T-helper 1 cell (primary cell): ENCODE measurements around the gene C3orf85.
"Not testable (repeated sequence)": the region's sequence is repeated elsewhere in the genome, so short reads cannot be mapped to it uniquely, and the experiment has no call there.

ENCODE experiments used
- DNase-seq, 5 donors: peaks; one replicate each; pipeline ENCODE4 v3.0.0-alpha.2; 2012 to 2020
- total RNA-seq, 4 donors: gene quantifications; one replicate each; lab custom pipeline; 2026; lab: John Stamatoyannopoulos, UW

C3orf85 gene, protein sequence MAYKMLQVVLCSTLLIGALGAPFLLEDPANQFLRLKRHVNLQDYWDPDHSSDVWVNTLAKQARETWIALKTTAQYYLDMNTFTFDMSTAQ
- 0 reads per million in 4 donors for total RNA-seq

GRCh38 chr3:109136523-109136922 is at the start of gene C3orf85:
C3orf85 (plus strand) TSS chr3:109136719; CDS start chr3:109136848, 129 bp downstream.
- DNase-seq, result no peak

DNA sequence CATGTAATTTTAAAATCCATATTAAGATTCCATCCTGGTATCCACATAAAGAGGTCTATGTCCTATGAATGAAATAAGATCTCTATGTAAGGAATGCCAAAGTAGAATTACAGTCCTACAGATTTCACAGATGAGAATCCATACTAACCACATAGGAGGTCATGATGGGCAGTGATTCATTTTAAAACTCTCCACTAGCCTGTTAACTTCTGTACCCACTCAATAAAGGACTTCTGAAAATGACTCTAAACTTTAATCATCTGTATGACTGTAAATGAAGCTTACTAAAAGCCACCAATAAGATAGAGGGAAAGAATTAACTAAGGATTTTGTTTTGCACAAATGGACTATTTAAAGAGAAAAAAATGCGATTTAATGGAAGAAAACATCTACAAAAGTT is 47.3 kb upstream of the C3orf85 start:
- no peak for DNase-seq

GRCh38 chr3:109091846-109092245 is 44.7 kb upstream of the C3orf85 start:
- no peak for DNase-seq

DNA sequence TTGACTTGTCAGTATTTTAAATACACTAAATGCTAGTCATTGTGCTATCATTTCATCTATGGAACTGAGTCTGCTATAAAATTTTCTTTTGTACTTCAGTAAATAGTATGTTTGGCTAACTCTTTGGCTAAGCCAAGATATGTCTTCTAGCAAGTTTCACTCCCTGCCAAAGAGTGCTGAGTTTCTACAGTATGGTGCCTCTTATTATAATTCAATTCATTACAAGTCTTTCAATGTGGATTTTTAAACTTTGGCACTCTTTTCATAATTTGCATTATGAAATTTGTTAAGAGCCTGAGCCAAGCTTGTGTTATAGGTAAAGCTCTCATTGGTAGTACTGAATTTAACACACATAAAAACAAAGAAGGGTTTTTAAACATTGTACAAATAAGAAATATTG is 43.0 kb upstream of the C3orf85 start:
- no peak for DNase-seq

- DNase-seq, result no peak
Measured at GRCh38 chr3:109095166-109095565, 41.4 kb upstream of the C3orf85 start.

DNA sequence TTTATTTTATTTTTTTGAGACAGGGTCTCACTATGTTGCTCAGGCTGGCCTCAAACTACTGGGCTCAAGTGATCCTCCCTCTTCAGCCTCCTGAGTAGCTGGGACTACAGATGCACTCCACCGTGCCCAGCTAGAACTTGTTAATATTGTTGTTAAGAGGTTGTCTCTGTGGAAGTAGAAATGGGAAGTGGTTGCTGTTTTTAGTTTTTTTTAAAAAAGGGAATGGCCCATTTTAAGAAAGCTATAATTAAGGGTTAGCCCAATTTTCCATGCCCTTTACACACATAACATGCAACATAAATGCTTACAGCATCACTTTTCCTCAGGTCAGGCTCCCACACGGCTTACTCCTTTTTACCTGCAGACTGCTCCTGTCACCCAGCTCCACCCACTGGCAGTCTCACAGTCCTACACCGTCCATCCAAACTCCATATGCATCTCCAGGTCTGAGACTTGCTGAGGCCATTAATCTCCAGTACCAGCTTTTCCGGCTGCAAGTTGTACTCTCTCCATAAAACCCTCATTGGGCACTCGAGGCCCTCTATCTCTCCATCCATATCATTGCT is 38.4 kb upstream of the C3orf85 start:
- DNase-seq, result no peak

- no peak for DNase-seq
Measured at GRCh38 chr3:109109574-109109973, 26.9 kb upstream of the C3orf85 start.

GRCh38 chr3:109112946-109113760 is 23.4 kb upstream of the C3orf85 start:
- DNase-seq, result no peak

- no peak for DNase-seq
Measured at GRCh38 chr3:109114746-109115145, 21.8 kb upstream of the C3orf85 start.

DNA sequence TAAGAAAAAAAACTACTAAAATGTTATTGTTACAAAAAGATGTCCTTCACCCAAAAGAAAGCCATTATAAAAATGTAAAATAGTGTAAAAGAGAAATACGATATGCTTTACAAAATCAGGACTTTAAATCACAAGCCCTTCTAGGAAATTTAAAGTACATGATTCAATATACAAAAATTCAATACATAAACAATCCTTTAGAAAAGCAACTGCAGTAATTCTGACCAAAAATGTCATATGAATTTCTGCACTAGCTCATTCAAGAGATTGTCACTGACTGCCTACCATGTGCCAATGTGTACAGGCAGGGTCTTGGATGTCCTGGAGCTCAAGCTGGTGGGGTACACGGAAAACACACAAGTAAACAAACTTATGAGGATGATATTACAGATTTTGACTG is 21.1 kb upstream of the C3orf85 start:
- no peak for DNase-seq

- DNase-seq, result no peak
Measured at GRCh38 chr3:109116031-109116430, 20.5 kb upstream of the C3orf85 start.

- no peak for DNase-seq
Measured at GRCh38 chr3:109117939-109118338, 18.6 kb upstream of the C3orf85 start, which contains the start of gene MORC1. MORC1 (minus strand) TSS chr3:109118134; CDS start chr3:109118059, 75 bp downstream.

DNA sequence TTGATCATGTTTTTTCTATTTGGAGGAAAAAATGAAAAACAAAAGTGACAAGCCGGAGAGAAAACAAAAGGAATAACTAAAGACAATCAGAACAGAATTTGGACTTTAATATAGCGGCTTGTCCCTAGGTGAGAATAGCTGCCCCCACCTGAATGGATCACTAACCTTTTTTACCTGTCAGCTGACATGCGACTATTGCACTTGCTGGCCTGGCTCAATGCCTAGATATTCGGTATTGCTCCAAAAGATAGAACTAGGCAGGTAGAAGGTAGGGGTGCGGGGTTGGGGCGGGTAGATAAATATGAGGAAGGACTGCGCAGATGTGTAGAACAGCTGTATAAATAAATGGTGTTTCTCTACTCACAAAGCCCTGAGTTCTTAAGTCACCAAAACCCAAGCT is 17.9 kb upstream of the C3orf85 start:
- no peak for DNase-seq

- DNase-seq, result no peak
Measured at GRCh38 chr3:109122690-109123089, 13.8 kb upstream of the C3orf85 start.

- DNase-seq, result no peak
Measured at GRCh38 chr3:109125902-109126301, 10.6 kb upstream of the C3orf85 start.

DNA sequence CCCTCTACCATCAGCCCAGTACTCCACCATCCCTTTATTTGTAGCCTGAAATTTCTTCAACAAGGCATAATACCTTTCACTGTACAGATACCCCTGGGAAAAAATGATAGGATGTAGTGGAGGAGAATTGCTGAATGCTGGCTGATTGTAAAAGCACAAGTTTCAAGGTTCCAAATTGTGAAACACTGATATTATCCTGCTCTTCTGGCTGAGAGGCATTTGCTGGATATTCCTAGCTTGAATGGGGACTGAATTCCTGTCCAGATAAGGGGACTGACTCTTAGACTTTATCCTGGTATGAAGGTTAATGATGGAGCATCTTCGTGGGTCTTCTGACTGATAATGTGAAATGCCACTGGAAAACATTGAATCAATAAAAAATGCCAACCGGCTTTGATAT is 9.0 kb upstream of the C3orf85 start:
- DNase-seq, result no peak

GRCh38 chr3:109131276-109131675 is 5.2 kb upstream of the C3orf85 start:
- no peak for DNase-seq

DNA sequence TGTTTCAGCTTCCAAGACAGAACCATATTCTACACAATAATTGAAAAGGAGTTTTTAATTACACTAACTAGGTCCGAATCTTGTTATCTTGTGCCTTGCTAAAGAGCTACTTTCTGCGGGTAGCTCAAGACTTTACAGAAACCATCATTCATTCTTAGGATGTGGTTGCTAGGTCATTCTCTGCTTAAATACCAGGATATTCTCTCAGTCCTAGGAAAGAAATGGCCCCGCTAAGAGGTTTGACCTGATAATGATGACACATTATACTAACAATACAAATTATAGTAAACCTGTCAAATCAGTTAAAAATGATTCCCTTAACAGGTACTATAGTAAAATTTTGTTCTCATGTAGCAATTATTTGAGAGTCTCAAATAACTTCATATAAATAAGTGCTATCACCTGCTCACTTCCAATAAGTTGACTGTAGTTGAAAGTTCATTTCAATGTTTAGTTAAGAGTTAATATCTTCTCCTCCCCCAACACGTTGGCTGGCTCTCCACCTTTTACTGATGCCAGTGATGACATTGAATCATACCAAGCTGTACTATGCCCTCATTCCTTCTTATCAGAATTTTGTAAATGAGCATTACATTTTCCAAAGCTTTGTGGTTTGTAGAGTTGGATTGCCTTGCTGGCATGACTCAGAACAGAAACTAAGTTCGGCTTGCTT is 3.6 kb upstream of the C3orf85 start:
- no peak for DNase-seq

GRCh38 chr3:109133474-109133816 is 3.1 kb upstream of the C3orf85 start:
- DNase-seq, result not testable (repeated sequence)

DNA sequence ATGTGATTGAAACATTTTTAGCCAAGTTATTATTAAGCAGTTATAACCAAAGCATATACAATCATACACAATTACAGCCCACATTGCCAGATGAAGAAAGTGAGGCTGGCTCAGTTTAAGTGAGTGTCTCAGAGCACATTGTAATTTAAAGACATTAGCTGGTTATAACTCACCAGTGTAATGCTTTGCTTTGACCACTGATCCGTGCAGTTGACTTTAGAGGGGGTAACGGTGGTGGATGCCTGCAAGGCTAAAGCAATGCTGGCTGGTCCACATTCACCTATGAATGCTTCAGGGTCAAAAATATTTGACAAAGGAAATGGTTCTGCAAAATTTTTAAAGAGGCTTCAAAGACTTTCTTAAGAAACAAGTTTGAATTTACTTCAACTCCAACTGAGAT is 1.2 kb downstream of the C3orf85 start:
- no peak for DNase-seq

DNA sequence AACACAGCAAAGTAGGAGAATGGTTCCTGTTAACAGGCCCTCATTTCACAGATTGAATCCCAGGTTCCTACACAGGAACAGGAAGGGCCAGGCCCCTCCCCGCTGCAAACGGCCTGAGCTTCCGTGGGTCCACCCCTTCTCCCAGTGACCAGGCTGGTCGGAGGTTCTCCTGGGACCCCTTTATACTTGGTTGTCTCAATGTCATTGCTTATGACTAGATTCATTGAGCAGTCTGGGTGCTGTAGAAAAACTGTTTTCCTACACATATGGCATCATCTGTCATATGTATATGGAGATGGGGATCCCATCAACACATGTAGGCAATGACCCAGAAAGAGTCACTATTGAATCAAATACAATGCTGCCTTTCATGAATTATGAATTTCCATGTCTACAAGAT is 3.8 kb downstream of the C3orf85 start:
- DNase-seq, result no peak

DNA sequence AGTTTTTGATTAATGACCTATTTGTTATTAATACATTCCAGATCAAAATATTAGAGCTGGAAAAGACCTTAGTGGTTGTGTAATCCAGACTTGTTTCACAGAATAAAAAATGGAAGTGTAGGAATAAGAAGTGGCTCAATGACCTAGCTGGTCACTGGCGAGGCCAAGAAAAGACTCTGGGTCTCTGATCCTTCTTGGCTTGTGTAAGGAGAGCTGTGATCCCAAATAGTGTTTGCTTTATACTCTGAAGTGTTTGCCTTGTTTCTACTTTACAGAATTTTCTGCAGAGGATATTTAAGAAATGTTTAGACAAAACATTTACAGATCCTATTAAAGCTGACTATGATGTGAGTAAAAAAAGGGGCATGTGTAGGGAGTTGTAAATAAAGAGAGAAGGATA is 7.1 kb downstream of the C3orf85 start:
- DNase-seq, result no peak

GRCh38 chr3:109149078-109149477 is 12.6 kb downstream of the C3orf85 start:
- no peak for DNase-seq

GRCh38 chr3:109152320-109152719 is 15.8 kb downstream of the C3orf85 start:
- no peak for DNase-seq
